ENCODE data around the gene PICALM.

Gene PICALM

DNA sequence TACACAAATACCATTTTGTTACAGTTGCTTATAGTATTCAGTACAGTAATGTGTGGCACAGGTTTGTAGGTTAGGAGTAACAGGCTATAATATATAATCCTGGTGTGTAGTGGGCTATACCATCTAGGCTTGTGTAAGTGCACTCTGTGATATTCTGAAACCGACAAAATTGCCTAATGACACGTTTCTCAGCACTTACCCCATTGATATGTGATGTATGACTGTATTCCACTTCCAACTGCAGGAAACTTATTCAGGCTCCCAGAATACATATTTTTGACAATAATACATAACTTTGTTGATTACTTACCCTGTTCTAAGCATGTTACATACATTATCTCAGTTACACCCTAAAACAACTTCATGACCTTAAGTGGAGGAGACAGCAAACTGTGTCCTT is 5.1 kb upstream of the PICALM start:
- DNase-seq = no peak

DNA sequence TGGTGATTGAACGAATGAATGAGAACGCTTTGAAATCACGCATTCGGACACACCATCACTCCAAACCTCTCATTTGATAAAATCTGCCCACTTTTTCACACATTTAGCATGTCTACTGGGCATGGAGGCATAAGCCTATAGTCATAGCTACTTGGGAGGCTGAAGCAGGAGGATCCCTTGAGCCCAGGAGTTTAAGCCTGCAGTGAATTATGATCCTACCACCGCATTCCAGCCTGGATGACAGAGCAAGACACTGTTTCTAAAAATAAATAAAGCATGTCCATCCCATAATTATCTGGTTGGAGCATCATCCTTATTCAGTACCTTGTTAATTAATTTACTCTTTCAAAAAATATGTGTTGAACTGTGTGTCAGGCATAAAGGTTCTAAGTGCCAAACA is 3.3 kb upstream of the PICALM start:
- no peak for DNase-seq

DNA sequence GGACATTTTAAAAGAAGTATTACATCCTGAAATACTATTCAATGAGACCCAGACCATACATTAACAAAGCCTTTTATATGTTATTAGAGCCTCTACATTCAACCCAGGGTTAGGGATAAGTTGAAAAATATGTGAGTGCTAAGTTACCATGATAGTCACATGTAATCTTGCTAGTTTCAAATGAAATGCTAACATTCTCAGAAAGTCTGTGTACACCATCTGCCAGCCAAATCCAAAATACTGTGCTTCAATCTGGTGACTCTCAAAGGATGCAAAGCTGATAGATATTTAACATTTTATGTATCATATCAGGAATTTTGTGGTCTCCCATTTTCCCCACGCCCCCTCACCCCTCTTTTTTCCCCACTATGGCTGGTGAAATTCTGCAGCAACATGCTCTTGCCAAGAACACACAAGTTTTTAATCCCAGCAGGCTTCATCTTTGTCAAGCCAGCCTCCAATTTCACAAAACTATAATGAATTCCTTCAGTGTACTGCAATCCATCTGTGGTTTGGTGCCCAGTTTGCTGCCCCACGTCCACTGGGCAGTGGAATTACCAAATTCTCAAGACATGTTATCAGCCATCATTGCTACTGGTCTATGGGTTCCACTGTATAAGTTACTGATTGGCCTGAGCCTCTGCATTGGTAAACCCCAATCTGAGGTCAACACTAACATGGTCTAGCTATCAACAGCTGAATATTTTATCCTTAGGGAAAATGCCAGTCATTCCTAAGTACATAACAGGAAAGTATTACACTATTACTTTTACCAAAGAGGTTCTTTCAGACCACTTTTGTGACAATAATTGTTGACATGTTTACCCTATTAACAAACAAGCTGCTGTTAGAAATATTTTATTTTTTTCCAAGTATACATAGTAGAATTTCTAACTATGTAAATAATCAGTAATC is 1.5 kb upstream of the PICALM start:
- DNase-seq = no peak

DNA sequence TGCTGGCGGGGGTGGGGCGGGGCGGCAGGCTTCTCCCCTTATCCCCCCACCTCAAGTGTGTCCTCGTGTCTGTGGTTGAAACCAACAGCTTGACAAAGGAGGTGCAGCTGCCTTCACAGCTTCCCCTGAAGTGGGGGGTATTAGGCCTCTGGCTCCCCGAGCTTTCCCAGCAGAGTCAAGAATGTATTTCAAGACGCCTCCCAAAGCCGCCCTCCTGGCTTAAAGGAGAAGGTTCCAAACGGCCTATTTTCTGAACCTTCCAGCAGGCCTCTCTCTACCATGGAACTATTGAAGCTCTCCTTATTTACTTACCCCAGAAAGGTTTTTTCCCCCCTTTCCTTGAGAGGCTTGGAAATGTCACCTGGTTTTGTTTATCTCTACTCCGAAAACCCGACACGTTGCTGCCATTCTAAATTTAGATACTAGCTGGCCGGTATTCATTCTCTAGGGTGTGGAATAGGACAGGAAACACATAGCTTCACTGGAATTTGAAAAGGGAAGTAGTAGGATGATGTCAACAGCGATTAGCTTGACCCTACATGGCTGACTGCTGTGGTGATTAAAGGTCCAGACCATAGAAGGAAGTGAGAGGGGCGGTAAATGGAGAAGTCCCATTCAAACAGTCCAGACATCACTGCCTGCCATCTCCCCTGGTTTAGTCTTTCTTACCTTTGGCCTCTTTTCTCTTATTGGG is 671 bp upstream of the PICALM start:
- peak; percentile 28 for DNase-seq

DNA sequence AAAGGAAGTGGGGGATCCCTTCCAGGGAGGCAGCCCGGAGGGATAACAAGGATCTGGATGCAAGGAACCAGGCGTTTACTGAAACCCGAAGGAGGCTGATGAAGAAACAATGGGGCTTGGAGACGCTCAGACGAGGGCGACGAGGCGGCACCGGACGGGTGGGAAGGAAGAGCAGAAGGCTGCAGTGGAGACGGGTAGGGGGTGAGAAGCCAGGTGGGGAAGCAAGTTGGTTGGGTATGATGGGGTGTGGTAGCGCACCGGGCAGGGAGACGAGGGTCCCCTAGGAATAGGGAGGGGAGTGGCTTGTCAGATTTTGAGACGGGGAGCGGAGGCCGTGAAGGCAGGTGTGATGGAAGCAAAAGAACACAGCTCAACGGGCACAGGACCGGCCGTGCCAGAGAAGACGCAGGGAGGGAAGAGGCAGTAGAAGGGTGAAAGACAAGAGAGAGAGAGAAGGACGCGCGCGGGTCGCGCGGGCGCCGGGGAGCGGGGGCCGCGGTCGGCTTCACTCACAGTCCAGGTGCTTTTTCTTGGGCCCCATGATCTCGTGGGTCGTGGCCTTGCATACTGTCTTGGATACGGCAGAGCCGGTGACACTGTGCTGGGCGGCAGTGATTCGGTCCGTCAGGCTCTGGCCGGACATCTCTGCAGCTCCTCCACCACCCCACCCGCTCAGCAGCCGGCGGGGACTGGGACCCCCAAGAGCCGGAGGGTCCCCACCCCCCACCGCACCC is 579 bp downstream of the PICALM start:
- DNase-seq = peak; percentile 47

DNA sequence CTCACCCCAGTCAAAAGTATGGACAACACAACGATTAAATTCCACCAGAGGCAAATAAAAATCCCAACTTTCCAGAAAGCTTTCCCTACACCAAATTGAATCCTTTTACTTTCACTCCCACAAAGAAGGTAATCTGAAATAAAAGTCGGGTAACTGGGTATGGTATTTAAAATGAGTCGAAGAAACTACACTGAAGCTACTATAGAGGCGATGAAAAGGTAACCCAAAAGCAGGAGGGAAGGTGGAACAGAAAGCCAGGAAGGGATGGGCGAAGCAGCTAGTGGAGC is 1.1 kb downstream of the PICALM start:
- no peak for DNase-seq

DNA sequence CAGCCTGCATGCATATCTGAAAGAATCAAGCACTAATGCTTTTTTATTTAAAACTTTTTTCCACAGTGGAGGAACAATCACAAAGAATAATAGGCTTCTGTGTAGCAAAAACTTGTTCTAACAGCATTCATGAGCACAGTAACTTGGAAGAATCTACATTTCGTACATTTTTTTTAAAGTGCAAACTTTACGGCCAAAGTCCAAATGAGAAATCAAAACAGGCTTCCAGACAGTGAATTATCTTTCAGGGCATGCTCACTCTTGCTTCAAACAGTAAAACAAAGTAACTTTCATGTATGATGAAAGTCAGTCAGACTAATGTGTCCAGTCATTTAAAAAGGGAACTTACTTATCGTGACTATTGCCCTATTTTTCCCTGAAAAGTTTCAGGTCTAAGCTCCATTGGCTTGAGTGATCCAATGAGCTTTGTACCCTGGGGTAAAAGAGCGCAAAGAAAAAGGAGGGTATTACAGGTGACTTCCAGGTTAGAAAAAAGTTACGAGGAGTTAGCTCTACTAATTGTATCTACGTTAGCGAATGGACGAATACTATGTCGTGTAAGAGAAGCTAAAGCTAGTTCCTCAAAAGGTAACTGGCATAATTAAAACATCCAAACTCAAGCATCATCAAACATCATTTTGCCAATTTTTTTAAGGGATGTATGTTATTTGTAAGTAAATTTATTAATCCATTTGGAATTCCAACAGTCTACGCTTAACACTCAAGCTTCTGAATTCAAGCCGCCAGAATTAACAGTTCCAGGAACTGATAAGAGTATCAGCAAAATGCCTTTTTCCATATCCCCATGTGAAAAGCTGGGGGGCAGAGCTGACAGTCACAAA is 1.7 kb downstream of the PICALM start:
- peak; percentile 32 for DNase-seq

DNA sequence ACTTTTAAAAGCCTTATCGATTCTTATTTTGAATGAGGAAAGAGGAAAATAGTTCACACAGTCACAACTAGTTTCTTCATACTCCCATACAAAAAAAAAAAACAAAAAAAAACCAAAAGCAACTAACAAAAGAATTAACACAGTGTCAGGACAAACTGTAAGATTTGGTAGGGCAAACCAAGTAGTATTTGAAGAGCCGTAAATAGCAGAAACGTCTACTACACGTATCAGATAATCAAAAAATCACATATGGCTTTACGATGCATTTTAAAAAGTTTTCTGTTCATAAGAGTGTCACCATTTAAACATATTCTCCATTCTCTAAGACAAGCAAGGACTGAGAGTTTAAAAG is 2.3 kb downstream of the PICALM start:
- no peak for DNase-seq

DNA sequence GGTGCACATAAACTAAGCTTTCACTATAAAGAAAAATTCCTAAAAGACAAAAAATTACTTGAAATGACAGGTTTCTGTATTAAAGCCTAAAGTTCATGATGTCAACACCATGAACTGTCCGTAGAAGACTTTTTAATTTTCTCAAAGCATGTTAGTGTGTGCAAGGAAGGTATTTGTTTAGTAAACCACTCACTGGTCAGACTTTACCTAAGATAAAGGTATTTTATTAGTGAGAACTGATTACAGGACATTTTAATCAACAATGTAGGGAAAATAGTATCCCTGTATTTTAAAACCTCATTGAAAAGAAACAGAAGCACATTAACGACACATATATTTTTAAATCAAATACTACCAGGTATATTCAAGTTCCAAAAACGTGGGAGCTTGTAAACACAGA is 2.9 kb downstream of the PICALM start:
- DNase-seq = no peak

DNA sequence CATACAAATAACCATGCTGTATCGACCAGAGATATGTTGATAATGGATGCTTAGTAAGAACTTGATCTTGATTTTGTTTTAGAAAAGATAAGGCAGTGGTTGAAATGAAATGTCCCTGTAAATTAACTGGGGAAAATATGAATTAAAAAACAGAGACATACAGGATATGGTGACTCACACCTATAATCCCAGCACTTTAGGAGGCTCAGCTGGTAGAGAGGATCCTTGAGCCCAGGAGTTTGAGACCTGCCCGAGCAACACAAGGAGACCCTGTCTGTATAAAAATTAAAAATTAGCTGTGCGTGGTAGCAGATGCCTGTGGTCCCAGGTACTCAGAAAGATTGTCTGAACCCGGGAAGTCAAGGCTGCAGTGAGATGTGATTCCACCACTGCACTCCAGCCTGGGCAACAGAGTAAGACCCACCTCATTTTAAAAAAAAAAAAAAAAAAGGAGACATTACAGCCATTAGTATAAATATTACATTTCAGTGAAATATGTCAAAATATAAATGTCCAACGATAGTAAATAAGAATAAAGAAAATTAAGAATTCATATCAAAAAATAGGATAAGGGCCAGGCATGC is 4.6 kb downstream of the PICALM start:
- DNase-seq = no peak

DNA sequence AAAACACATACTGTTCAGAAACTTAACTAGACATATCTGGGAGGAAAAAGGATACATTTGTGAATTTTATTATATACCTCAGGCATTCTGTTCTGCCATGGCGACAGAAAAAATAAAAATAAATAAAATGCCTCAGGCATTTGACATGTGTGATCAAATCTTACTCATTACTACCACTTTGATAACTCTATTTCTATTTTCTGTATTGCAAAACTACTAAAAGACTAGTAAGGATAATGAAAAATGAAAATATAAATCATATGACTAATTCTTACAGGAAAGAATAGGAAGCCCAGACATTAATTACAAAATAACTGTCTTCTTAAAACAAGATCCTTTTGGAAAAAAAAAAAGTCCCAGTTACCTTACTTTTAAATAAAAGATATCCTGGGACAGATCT is 5.3 kb downstream of the PICALM start:
- no peak for DNase-seq

DNA sequence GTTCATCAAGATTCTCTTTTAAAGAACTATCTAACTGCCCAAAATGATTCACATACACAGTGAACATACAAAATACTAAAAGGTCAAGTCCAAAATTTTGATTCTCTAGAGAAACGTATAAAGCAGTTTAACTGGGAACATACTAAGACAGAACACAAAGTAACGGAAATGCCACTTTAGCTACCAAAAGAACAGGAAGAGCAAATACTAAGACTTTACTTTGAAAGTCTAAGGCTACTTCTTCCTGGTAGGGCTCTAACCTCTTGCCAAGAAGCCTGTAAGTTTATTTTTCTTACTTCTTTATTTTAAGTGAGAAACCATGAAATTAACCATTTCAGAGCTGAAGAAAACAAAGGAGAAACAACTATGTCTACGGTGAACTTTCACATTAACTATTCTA is 6.2 kb downstream of the PICALM start:
- DNase-seq = peak; percentile 41

DNA sequence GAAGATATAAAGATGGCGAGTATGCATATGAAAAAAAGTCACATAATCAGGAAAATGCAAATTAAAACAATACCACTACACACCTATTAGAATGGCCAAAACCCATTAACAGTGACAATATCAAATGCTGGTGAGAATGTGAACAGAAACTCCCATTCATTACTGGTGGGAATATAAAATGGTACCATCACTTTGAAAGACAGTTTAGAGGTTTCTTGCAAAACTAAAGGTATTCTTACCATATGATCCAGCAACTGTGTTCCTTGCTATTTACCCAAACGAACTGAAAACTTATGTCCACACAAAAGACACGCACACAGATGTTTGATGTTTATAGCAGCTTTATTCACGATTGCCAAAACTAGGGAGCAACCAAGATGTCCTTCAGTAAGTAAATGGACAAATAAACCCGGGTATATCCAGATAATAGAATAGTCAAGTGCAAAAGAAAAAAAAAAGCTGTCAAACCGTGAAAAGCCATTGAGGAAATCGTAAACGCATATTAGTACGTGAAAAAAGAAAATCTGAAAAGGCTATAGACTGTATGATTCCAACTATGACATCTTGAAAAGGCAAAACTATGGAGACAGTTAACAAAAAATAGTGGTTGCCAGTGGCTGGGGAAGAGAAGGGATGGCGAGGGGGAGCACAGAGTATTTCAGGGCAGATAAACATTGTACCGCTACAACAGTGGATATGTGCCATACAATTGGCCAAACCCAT is 7.2 kb downstream of the PICALM start:
- DNase-seq = no peak

DNA sequence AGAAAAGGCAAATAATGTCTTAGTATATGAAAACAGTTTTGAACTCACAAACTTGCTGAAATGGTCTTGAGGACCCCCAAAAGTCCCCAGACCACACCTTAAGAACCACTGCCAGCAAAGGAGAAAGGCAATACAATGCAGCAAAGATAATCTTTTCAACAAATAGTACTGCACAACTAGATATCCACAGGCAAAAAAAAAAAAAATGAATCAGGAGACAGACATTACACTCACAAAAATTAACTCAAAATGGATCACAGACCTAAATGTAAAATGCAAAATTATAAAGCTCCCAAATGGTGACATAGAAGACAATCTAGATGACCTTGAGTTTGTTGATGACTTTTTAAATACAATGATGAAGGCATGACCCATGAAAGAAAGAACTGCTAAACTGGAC is 8.3 kb downstream of the PICALM start:
- no peak for DNase-seq

DNA sequence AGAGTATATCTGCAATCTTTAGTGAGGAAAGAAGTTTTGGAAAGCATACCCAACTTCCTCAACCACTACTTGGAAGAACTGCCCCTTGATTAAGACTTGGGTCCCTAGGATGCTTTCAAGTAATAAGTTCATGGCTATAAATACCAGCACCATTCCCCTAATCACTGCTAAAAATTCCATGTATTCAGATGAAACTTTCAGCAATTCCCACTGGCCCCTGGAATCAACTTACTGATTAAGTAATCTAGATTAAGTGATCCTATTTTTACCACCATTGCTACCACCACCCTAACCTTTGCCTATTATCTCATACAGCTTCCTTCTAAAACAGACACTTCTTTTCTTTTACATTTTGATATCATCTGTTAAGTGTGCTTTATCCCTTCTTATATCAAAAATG is 10.5 kb downstream of the PICALM start:
- no peak for DNase-seq

DNA sequence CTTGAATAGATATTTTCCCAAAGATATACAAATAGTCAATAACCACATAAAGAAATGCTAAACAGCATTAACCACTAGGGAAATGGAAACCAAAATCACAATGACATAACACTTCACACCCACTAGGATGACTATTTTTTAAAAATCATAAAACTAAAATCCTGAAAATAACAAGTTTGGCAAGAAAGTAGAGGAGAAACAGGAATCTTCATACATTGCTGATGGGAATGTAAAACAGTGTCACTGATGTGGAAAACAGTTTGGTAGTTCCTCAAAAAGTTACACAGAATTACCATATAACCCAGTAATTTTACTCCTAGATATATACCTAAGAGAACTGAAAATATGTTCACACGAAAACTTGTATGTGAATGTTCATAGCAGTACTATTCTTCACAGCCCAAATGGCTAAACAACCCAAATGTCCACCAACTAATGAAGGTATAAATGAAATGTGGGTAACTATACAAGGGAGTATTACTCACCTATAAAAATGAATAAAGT is 12.5 kb downstream of the PICALM start:
- DNase-seq = no peak

DNA sequence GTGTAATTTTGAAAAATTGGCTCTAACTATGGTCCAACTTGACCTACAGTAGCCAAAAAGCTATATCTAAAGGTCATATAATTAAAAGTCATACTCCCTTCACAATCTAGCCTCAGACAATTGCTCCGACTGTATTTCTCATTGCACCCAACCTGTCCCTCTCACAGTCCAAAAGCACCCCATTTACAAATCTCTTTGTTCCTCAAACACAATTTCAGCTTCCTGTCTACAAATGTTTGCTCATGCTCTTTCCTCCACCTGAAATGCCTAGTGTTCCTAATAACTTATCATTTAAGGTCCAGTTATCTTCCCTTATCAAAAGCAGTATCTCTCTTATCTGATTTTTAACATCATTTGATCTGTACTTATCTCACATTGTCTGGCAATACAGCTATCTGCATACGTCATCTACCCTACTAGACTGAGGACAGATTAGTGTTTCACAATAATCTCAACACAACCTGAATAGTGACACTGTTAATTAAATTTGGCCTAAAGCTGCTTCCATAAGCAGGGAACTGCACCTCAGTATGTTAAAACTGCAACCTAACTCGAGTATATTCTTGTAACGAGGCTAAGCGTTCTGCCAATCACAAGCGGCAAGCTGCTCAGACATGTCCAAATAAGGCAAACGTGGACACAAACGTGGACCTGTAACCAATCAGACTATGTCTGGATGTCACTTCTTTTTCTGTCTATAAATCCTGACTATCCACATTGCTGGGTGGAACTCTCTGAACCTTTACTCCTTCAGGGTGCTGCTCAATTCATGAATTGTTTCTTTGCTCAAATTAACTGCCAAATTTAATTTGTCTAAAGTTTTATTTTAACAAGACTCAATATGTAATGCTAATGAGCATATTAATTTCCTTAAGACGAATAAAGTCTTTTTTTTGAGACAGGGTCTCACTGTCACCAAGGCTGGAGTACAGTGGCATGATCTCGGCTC is 15.9 kb downstream of the PICALM start:
- DNase-seq = no peak

DNA sequence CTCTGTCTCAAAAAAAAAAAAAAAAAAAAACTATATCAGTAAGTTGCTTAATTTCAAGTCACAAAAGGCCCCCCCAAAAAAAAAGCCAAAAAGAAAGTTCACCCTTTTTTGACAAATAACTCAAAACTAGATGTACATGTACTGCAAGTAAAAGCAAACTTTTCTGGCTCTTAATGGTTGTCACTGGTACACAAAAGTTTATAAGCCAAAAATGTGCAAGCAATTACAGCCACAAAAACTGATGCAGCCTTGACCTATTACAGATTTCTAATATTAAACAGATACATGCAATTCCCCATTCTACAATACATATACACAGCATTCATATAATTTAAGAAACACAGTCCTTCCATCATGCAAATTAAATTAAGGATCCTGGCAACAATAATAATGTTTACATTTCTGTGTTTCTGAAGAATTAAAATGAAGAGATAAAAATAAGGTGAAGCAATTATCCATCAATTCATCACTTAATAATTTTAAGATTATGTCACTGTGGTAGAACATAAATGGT is 18.6 kb downstream of the PICALM start:
- no peak for DNase-seq

DNA sequence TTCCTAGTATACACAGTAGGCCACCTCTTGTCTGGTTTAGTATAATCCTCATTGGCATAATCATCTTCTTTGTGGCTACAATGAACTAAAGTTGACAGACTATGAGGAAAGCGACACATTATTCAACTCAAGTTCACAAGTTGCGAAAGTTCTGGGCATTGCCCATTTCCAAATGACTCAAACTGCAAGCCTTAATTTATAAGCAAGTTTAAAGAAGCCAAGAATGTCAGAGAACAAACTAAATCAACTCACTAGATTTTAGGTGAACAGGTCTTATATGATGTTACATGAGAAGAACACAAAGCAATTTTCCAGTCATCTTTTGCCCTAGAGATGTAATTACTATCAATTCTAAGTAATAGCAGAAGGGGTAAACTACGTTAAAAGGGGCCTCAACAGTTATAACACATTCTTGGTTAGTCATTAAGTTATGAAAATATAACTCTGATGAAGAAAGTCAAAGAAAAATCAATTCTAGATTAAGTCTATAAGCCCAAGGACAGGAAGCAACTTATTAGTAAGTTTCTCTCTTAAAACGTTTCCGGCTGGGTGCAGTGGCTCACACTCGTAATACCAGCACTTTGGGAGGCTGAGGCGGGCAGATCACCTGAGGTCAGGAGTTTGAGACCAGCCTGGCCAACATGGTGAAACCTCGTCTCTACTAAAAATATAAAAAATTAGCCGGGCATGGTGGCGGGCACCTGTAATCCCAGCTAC is 21.5 kb downstream of the PICALM start:
- peak; percentile 53 for DNase-seq

DNA sequence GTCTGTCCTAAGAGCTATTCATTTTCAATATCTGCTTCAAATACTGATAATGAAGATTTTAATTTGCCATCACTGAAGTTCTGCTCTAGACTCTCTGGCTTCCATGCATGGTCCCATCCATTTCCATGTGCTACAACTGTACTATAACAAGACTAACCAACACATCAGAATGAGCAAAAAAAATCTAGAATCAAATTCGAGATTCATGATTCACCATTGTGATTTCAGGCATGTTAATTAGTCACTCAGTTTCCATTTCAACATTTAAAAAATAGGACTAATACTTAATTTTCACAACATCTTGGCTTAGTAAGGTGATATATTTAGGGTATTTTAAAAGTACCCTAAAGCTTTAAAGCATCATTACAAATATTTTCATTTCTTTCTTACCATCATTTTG is 22.8 kb downstream of the PICALM start:
- no peak for DNase-seq
